HG02943 (cell line): ENCODE measurements around the gene FNIP1.
"Not testable (repeated sequence)": the region's sequence is repeated elsewhere in the genome, so short reads cannot be mapped to it uniquely, and the experiment has no call there.

Experiments
- ATAC-seq: cut with Tn5 transposase; IDR thresholded peaks from one replicate; pipeline ENCODE4 v1.9.1; 2021; ENCODE audit warnings: mild to moderate bottlenecking, low read depth, moderate library complexity; ENCODE audit not compliant: unreplicated experiment

Gene FNIP1

GRCh38 chr5:131756942-131757341, 39.9 kb downstream of the FNIP1 start:
- ATAC-seq: no peak

GRCh38 chr5:131754363-131754762, 42.5 kb downstream of the FNIP1 start:
- no peak for ATAC-seq

- no peak for ATAC-seq
Measured at GRCh38 chr5:131751506-131751905, 45.3 kb downstream of the FNIP1 start.

GRCh38 chr5:131749723-131750470, 46.9 kb downstream of the FNIP1 start:
- ATAC-seq: no peak

- ATAC-seq: no peak
Measured at GRCh38 chr5:131749138-131749537, 47.7 kb downstream of the FNIP1 start.

GRCh38 chr5:131747180-131748105, 49.4 kb downstream of the FNIP1 start:
- ATAC-seq: peak; percentile 58

GRCh38 chr5:131746423-131746822, 50.4 kb downstream of the FNIP1 start:
- no peak for ATAC-seq

GRCh38 chr5:131745703-131746102, 51.1 kb downstream of the FNIP1 start:
- ATAC-seq: no peak

GRCh38 chr5:131745155-131745554, 51.7 kb downstream of the FNIP1 start:
- ATAC-seq: no peak

GRCh38 chr5:131740477-131740876, 56.3 kb downstream of the FNIP1 start:
- no peak for ATAC-seq

GRCh38 chr5:131735393-131735792, 61.4 kb downstream of the FNIP1 start:
- ATAC-seq: no peak

- ATAC-seq: not testable (repeated sequence)
Measured at GRCh38 chr5:131734939-131735338, 61.9 kb downstream of the FNIP1 start.

- ATAC-seq: not testable (repeated sequence)
Measured at GRCh38 chr5:131729292-131729691, 67.5 kb downstream of the FNIP1 start.

GRCh38 chr5:131724089-131724488, 72.7 kb downstream of the FNIP1 start:
- not testable (repeated sequence) for ATAC-seq

- ATAC-seq: no peak
Measured at GRCh38 chr5:131720714-131721113, 76.1 kb downstream of the FNIP1 start.

GRCh38 chr5:131719564-131719963, 77.3 kb downstream of the FNIP1 start:
- ATAC-seq: no peak

- ATAC-seq: no peak
Measured at GRCh38 chr5:131718487-131719014, 78.3 kb downstream of the FNIP1 start.

- ATAC-seq: not testable (repeated sequence)
Measured at GRCh38 chr5:131717164-131717563, 79.7 kb downstream of the FNIP1 start.

- no peak for ATAC-seq
Measured at GRCh38 chr5:131716650-131717049, 80.2 kb downstream of the FNIP1 start.

- no peak for ATAC-seq
Measured at GRCh38 chr5:131710391-131710790, 86.4 kb downstream of the FNIP1 start.

GRCh38 chr5:131709043-131709442, 87.8 kb downstream of the FNIP1 start:
- ATAC-seq: no peak
